IPS-18c (cell line): Measurements from ENCODE around the gene ARHGAP24.
A peak's percentile ranks its signal among the peaks of the same experiment; 100 is the strongest.

ENCODE experiments used
- H3K4me3 ChIP-seq: 2 replicates; pipeline ENCODE4 v1.7.0; 2013; ENCODE audit warnings: low read depth, mild to moderate bottlenecking, low read length, moderate library complexity; ENCODE audit not compliant: insufficient read depth
- H3K9me3 ChIP-seq: one replicate; pipeline ENCODE4 v1.6.1; 2013; ENCODE audit warnings: mild to moderate bottlenecking, low read length, moderate library complexity; ENCODE audit not compliant: control insufficient read depth, insufficient read depth

ARHGAP24 gene

GRCh38 chr4:85474818-85475630 is at the start of gene ARHGAP24:
TSS of gene ARHGAP24 (plus strand) at chr4:85475150.
- Histone ChIP-seq H3K4me3 (peak within 1 kb of the TSS; percentile 61), H3K9me3 (no peaks in the 10 kb centered on the region)

DNA sequence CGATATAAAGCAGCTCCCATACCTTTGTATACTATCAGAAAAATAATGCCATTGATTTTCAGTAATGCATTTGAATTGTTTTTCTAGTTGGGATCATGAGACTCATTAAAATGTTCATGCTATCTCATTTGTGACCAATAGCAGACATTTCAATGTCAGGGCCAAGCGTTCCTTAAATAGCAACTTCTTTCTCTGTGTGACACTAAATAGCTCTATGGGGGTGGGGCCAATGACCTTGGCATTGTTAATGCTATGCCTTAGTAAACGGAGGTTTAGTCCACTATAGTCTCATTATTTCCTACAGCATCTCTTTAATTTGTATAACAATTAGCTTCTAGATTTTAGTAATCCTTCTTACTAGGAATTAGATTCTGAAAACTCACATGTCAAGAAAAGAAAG is 48.6 kb upstream of the ARHGAP24 start:
- no peak overlapping the region for H3K4me3 ChIP-seq
- no peaks in the 10 kb centered on the region for H3K9me3 ChIP-seq

DNA sequence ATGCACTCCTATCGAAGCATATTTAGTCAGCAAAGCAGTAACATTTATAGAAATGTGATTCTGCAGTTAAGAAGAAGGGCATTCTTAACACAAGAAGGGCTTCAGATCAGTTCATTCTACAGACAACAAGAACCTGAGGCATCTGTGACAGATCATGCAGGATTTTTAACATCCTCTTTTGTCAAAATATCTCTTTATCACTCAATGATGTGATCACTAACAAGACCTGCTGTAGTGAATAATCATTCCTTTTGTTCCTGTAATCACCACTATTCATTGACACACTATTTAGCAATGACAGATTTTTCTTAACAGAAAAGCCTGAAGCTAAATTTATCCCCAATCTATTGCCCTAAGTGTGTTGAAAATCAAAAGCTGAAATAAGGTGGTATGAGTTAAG is 47.8 kb upstream of the ARHGAP24 start:
- H3K9me3 ChIP-seq: no peaks in the 10 kb centered on the region
- no peak overlapping the region for H3K4me3 ChIP-seq

GRCh38 chr4:85430226-85430625 is 44.7 kb upstream of the ARHGAP24 start:
- no peak overlapping the region for H3K4me3 ChIP-seq
- H3K9me3 ChIP-seq: no peaks in the 10 kb centered on the region

GRCh38 chr4:85430697-85431096 is 44.3 kb upstream of the ARHGAP24 start:
- Histone ChIP-seq H3K4me3 (no peak overlapping the region), H3K9me3 (no peaks in the 10 kb centered on the region)

DNA sequence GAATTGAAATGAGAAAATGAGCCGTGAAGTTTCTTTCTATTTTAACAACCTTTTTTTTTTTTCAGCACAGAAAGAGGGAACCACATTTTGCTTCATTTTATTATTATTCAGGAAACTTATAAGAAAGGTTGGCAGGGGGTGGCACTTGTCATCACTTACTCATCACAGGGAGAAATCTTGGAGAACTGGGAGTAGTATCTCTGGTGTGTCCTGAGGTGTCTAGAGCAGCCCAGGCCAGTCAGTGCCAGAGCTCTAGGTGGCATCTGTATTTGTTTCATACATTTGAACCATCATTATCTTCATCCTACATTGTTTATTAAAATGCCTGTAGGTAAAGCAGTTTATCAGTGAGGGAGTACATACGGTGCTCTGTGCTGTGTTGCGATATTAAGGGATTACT is 43.8 kb upstream of the ARHGAP24 start:
- no peaks in the 10 kb centered on the region for H3K9me3 ChIP-seq
- no peak overlapping the region for H3K4me3 ChIP-seq

DNA sequence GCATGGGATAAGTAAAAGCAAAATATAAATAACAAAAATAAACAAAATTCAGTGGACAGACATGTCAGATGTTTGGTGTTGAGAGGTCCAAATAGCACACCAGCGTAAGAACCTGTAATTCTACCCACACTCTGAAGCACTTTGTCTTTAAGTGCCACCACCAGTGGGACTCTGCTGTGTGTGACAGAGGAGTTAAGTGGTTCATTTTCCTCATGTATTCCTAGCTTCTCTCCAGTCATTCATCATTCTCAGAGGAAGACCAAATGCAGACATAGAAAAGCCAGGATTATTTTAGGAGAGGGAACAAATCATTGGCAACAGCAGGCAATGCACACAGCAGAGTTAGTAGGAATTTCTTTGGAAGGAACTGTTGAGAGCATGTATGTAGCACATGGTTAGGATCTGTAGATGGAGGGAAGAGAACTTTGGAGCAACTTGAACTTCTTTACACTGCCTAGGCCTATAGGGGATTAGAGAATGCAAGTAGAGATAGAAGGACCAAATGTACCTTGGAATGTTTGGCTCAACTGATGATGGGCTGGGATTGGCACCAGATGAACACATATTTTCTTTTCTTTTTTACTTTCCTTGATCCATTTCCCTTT is 43.0 kb upstream of the ARHGAP24 start:
- Histone ChIP-seq H3K9me3 (no peaks in the 10 kb centered on the region), H3K4me3 (no peak overlapping the region)

DNA sequence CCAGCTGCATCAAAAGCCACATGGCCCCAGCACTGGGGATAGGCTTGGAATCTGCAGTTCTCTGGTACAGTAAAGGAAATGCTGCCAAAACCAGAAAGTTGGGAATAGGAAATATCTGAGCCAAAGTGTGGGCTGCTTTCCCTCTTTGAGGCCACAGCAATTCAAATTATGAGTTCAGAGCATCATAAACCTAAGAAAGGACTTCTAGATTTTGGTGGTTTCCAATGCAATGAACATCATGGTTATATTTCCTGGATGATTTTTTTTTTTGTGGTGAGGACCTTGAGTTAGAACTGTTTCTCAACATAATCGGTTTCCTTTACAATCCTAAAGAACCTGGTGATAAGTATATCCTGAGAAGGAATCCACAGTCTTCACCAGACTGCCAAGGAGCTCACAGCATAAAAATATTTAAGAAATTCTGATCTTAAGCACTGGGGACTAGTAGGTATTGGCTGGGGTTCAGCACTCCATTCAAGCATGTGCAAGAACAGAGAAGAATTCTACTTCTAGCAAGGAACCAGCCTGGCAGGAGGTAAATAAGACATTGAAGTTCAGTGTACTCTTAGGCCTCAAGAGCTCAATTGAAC is 29.8 kb upstream of the ARHGAP24 start:
- Histone ChIP-seq H3K9me3 (no peaks in the 10 kb centered on the region), H3K4me3 (no peak overlapping the region)

GRCh38 chr4:85446141-85446861 is 28.6 kb upstream of the ARHGAP24 start:
- H3K4me3 ChIP-seq: no peak overlapping the region
- no peaks in the 10 kb centered on the region for H3K9me3 ChIP-seq

- Histone ChIP-seq H3K9me3 (no peaks in the 10 kb centered on the region), H3K4me3 (no peak overlapping the region)
These were observed 25.8 kb upstream of the ARHGAP24 start for GRCh38 chr4:85448906-85449890.

- Histone ChIP-seq H3K9me3 (no peaks in the 10 kb centered on the region), H3K4me3 (no peak overlapping the region)
These were observed 22.8 kb upstream of the ARHGAP24 start for GRCh38 chr4:85452058-85452731.

GRCh38 chr4:85455942-85456341 is 19.0 kb upstream of the ARHGAP24 start:
- H3K9me3 ChIP-seq: no peaks in the 10 kb centered on the region
- no peak overlapping the region for H3K4me3 ChIP-seq

DNA sequence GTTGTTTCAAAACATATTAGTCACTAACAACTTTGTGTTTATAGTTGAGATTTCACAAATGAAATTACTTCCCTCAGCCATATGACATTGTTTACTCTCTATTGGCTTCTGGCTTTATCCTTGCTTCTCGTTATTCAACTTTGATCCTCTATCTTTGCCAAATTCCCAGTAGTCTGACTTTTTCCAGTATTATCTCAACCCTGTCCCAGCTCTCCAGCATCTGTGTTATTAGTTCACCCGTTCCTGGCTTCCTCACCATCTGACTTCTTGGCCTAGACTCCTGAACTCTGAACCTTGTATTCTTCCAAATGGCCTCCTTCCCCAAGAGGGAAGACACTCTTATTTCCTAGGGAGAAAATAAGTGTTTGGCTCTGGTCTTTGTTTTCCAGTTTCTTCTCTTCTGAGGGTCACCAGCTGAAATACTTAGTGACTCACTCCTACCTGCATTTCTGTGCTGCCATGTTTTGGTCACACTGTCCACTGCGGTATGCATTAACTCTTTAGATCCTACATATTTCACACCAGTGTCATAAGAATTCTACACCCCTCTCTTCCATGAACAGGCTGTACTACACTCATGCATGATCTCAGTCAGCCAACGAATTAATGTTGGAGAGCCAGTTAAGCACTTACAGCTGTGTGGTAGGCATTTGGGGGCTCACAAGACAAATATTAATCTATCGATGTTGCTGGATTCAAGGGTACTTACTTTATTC is 17.0 kb upstream of the ARHGAP24 start:
- H3K4me3 ChIP-seq: no peak overlapping the region
- no peaks in the 10 kb centered on the region for H3K9me3 ChIP-seq

DNA sequence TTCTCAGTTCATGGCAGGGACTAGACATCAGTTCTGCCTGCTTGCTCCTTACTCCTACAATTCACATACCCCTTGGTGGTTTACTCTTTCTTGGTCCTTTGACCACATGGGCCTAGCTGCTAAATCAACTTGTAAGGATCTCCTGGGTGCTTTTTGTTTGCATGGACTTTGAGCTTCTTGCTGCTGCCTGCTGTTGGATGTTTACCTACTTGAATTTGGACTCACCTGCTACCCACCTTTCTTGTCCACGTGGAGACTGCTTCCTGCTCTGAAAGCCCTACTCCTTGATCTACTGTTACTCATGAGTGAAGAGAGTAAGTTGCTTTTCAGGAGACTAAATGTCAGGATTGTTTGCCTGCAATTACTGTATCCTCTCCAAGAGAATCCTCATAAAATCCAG is 15.2 kb upstream of the ARHGAP24 start:
- Histone ChIP-seq H3K9me3 (no peaks in the 10 kb centered on the region), H3K4me3 (no peak overlapping the region)

DNA sequence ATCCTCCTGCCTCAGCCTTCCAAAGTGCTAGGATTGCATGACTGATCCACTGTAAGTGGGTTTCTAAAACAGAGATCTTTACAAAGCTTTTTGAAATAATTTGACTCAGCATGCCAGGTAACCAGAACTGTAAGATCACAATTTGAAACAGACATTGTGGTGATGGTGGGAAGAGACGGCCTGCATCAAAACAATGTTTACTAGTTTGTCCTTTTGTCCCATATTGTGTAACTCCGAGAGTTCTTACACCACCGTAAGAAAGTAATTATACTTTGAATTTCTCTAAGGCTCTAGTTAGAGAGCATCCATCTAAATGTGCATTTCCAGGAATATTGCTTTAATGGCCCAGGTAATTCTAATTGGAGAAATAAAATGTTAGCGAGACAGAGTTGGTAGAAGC is 594 bp upstream of the ARHGAP24 start:
- no peaks in the 10 kb centered on the region for H3K9me3 ChIP-seq
- H3K4me3 ChIP-seq: no peak overlapping the region
